Upper lobe of left lung (tissue), 4 donors: ENCODE data around the gene ZMIZ2.

Experiments used
- POLR2AphosphoS5 ChIP-seq, 2 donors: sonication (generic); formaldehyde crosslinking; IDR thresholded peaks; one replicate each; pipeline ENCODE4 v1.5.1; 2017; ENCODE audit warnings: antibody characterized with exemption in 2 of 2
- TF ChIP-seq, protein P1 (sequence below), 6 experiments: fragments of 450-650 bp in 4 of 6; fragments of 200-600 bp in 2 of 6; sonication (generic) in 2 of 6; IDR thresholded peaks; one replicate each; pipeline ENCODE4 v1.5.1; 2016 to 2019; ENCODE audit warnings: antibody characterized with exemption in 6 of 6

DNA sequence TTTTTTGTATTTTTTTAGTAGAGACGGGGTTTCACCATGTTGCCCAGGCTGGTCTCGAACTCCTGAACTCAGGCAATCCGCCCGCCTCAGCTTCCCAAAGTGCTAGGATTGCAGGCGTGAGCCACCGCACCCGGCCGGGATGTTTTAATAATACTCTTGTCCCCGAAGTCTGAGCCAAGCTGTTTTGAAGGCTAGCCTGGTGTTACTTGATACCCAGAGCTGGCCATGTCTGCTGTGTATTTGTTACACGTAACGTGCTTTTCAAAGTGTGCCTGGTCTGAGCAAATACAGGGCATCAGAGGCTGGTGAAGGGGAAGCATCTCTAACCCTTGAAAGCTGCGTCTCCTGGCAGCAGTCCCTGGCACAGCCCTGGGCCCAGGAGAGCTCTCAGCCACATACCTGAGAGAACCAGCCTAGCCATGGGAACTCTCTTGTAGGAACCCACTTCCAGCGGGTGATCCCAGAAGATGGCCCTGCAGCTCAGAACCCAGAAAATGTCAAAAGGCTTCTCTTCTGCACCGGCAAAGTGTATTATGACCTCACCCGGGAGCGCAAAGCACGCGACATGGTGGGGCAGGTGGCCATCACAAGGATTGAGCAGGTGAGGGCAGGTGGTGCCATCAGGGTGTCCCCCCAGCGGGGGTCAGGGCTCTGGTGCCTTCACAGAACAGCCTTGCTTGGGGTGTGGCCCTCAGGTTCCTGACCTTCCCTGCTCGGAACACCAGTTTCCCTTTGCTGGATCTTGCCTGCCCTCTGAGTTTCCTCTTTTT, 41.7 kb upstream of the ZMIZ2 start:
- TF ChIP-seq POLR2AphosphoS5 (IDR thresholded peaks at IDR 0.05): no peak
- TF ChIP-seq, protein P1, sequence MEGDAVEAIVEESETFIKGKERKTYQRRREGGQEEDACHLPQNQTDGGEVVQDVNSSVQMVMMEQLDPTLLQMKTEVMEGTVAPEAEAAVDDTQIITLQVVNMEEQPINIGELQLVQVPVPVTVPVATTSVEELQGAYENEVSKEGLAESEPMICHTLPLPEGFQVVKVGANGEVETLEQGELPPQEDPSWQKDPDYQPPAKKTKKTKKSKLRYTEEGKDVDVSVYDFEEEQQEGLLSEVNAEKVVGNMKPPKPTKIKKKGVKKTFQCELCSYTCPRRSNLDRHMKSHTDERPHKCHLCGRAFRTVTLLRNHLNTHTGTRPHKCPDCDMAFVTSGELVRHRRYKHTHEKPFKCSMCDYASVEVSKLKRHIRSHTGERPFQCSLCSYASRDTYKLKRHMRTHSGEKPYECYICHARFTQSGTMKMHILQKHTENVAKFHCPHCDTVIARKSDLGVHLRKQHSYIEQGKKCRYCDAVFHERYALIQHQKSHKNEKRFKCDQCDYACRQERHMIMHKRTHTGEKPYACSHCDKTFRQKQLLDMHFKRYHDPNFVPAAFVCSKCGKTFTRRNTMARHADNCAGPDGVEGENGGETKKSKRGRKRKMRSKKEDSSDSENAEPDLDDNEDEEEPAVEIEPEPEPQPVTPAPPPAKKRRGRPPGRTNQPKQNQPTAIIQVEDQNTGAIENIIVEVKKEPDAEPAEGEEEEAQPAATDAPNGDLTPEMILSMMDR (IDR thresholded peaks at IDR 0.05): no peak
